HepG2 (cell line): Measurements from ENCODE around the gene CILP2. TPM values are rescaled to one million over a fixed set of nuclear protein-coding genes. Genes with fewer than 3 reads are reported as not detected.

Experiments used
- AGO2 ChIP-seq: fragments of 200-400 bp; formaldehyde crosslinking; optimal IDR thresholded peaks from 2 replicates; pipeline ENCODE3; 2017; ENCODE audit warnings: mild to moderate bottlenecking, low read depth, low read length, moderate library complexity
- AHDC1 ChIP-seq: sonication (generic); formaldehyde crosslinking; IDR thresholded peaks from 2 replicates; pipeline ENCODE4 v1.5.1; 2020; ENCODE audit warnings: mild to moderate bottlenecking, missing genetic modification reagents, borderline replicate concordance
- HMGXB4 ChIP-seq, 2 experiments: sonication (generic) in 1 of 2; formaldehyde crosslinking in 1 of 2; IDR thresholded peaks; 2 replicates each; pipeline versions ENCODE4 v1.4.0 to v1.6.1; 2018 to 2020; ENCODE audit warnings: missing genetic modification reagents in 2 of 2, borderline replicate concordance in 1 of 2, low read depth in 1 of 2, mild to moderate bottlenecking in 1 of 2, missing biosample characterization in 1 of 2
- LCORL ChIP-seq, 2 experiments: fragments of 450-650 bp in 1 of 2; sonication (generic) in 1 of 2; formaldehyde crosslinking in 1 of 2; IDR thresholded peaks; 2 replicates each; pipeline versions ENCODE4 v1.5.0 to v1.6.1; 2017 to 2020; ENCODE audit warnings: antibody characterized with exemption in 1 of 2, missing genetic modification reagents in 1 of 2
- PLRG1 ChIP-seq: fragments of 450-650 bp; conservative IDR thresholded peaks from 2 replicates; pipeline ENCODE4 v1.6.1; 2016
- XRCC5 ChIP-seq: fragments of 200-400 bp; formaldehyde crosslinking; optimal IDR thresholded peaks from 2 replicates; pipeline ENCODE3; 2017; ENCODE audit warnings: mild to moderate bottlenecking, low read length
- ZNF230 ChIP-seq: sonication (generic); formaldehyde crosslinking; IDR thresholded peaks from 2 replicates; pipeline ENCODE4 v1.4.0; 2020; ENCODE audit warnings: mild to moderate bottlenecking, missing genetic modification reagents
- ZNF574 ChIP-seq: sonication (generic); formaldehyde crosslinking; IDR thresholded peaks from 2 replicates; pipeline ENCODE4 v1.4.0; 2020; ENCODE audit warnings: missing genetic modification reagents
- polyA plus RNA-seq, 8 experiments: library from polyadenylated mRNA; depleted of rRNA in 3 of 8; stranded (reverse) in 7 of 8; unstranded in 1 of 8; fragments of >200 nt; fragmentation: Illumina TruSeq in 4 of 8; extraction: Trizol in 4 of 8; gene quantifications; 2 replicates each; pipeline versions ENCODE4 v1.2.1 to v1.2.3, GENCODE V29; 2011 to 2016; ENCODE audit warnings: low read depth in 4 of 8, missing spikeins in 1 of 8, mixed read lengths in 1 of 8; ENCODE audit not compliant: insufficient read depth in 1 of 8
- total RNA-seq, 5 experiments: library from RNA; depleted of rRNA; stranded (reverse); fragments of >200 nt; fragmentation: Illumina TruSeq; extraction: Trizol; gene quantifications; 2 replicates each; pipeline ENCODE4 v1.2.3, GENCODE V29; 2016; ENCODE audit warnings: low read depth in 1 of 5
- TF ChIP-seq, protein P1 (sequence below): sonication (generic); formaldehyde crosslinking; IDR thresholded peaks from 2 replicates; pipeline ENCODE4 v1.5.1; 2020; ENCODE audit warnings: missing genetic modification reagents, mild to moderate bottlenecking, borderline replicate concordance
- TF ChIP-seq, protein P2 (sequence below): sonication (generic); formaldehyde crosslinking; IDR thresholded peaks from 2 replicates; pipeline ENCODE4 v1.9.0; 2022; ENCODE audit warnings: missing genetic modification reagents, mild to moderate bottlenecking, borderline replicate concordance

CILP2 gene
- total and polyA plus RNA-seq, 2 of the 13 experiments (the other 11 are each of a cell fraction or from before 2014, with no cell fraction given), result 0.09 to 0.37 TPM

DNA sequence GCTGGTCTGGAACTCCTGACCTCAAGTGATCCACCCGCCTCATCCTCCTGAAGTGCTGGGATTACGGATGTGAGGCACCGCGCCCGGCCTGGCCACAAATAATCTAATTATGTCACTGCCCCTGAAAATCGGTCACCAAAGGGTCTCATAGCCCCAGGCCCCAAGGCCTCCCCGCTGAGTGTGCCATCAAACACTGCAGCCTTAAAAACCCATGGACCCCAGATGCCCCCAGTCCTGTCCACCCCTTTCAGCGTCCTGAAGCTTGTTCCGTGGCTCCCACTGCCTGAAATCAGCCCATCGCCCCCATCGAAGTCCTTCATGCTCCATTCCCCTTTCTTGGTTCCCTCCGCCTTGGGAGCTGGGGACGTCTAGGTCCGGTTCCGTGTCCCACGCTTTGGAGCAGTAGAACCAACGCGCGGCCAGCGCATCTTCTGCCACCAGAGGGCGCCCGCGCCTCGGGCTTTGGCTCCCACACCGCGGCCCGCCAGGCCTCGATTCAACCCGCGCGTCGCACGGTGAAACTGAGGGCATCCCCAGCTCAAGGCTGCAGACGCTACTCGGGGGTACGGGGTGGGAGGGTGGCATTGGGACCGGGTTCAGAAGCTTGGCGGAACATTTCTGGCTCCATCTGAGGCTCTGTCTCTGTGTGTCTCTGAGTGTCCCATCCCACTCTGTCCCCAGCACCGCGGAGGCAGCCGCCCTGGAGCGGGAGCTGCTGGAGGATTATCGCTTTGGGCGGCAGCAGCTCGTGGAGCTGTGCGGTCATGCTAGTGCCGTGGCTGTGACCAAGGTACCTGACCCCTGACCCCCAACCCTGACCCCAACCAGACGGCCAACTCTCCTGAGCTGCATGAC lies 5.9 kb upstream of the CILP2 start (continued):
- TF ChIP-seq AHDC1, result no peak
- TF ChIP-seq, protein P1, sequence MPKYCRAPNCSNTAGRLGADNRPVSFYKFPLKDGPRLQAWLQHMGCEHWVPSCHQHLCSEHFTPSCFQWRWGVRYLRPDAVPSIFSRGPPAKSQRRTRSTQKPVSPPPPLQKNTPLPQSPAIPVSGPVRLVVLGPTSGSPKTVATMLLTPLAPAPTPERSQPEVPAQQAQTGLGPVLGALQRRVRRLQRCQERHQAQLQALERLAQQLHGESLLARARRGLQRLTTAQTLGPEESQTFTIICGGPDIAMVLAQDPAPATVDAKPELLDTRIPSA, result 0 out of 2 replicates have a peak, but pooled peaks have one; percentile 49
- peak; percentile 53 for TF ChIP-seq ZNF574
- no peak for TF ChIP-seq LCORL (IDR thresholded peaks at IDR 0.05)
- TF ChIP-seq LCORL (CRISPR knock-in tag; IDR thresholded peaks at IDR 0.05), result 0 out of 2 replicates have a peak, but pooled peaks have one; percentile 35
- TF ChIP-seq HMGXB4 (CRISPR knock-in tag; IDR thresholded peaks at IDR 0.05; ENCODE audit: borderline replicate concordance in 1 of 2, low read depth in 1 of 2), result peak; percentile 34 to 69; a peak in 1 of 4 replicates
- 0 out of 2 replicates have a peak, but pooled peaks have one; percentile 30 for TF ChIP-seq ZNF230 (CRISPR knock-in tag)
- peak; percentile 87 for TF ChIP-seq XRCC5
- TF ChIP-seq PLRG1, result no peak
- peak; percentile 96 for TF ChIP-seq AGO2
- TF ChIP-seq, protein P2, sequence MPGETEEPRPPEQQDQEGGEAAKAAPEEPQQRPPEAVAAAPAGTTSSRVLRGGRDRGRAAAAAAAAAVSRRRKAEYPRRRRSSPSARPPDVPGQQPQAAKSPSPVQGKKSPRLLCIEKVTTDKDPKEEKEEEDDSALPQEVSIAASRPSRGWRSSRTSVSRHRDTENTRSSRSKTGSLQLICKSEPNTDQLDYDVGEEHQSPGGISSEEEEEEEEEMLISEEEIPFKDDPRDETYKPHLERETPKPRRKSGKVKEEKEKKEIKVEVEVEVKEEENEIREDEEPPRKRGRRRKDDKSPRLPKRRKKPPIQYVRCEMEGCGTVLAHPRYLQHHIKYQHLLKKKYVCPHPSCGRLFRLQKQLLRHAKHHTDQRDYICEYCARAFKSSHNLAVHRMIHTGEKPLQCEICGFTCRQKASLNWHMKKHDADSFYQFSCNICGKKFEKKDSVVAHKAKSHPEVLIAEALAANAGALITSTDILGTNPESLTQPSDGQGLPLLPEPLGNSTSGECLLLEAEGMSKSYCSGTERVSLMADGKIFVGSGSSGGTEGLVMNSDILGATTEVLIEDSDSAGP, result peak; percentile 30; the same call in 1 of the 2 replicates
